Smooth muscle cell (in vitro differentiated cells): Measurements from ENCODE around the gene ADAMTS20. TPM values are rescaled to one million over a fixed set of nuclear protein-coding genes. Genes with fewer than 3 reads are reported as not detected.

ENCODE experiments used
- DNase-seq: peaks from one replicate; lab custom pipeline; 2025; ENCODE audit not compliant: unreplicated experiment; lab: John Stamatoyannopoulos, UW
- H2AFZ ChIP-seq: fragments of 200-600 bp; sonication (generic); 2 replicates; pipeline ENCODE4 v1.6.0; 2016; ENCODE audit warnings: antibody characterized with exemption, low read depth, mild to moderate bottlenecking
- H3F3A ChIP-seq: fragments of 200-600 bp; sonication (generic); 2 replicates; pipeline ENCODE4 v1.6.0; 2017; ENCODE audit warnings: antibody characterized with exemption, low read depth
- H3K27ac ChIP-seq: fragments of 200-600 bp; sonication (generic); 2 replicates; pipeline ENCODE4 v1.5.1; 2016; ENCODE audit warnings: low read depth, mild to moderate bottlenecking
- H3K27me3 ChIP-seq: fragments of 200-600 bp; sonication (generic); 2 replicates; pipeline ENCODE4 v1.6.1; 2016; ENCODE audit warnings: low read depth, mild to moderate bottlenecking
- H3K36me3 ChIP-seq: fragments of 200-600 bp; sonication (generic); 2 replicates; pipeline ENCODE4 v1.5.1; 2016; ENCODE audit warnings: low read depth
- H3K4me1 ChIP-seq: fragments of 200-600 bp; sonication (generic); 2 replicates; pipeline ENCODE4 v1.5.1; 2016; ENCODE audit warnings: low read depth
- H3K4me2 ChIP-seq: fragments of 200-600 bp; sonication (generic); 2 replicates; pipeline ENCODE4 v1.6.0; 2016; ENCODE audit warnings: mild to moderate bottlenecking
- H3K4me3 ChIP-seq: fragments of 200-600 bp; sonication (generic); 2 replicates; pipeline ENCODE4 v1.5.1; 2016; ENCODE audit warnings: mild to moderate bottlenecking
- H3K79me2 ChIP-seq: fragments of 200-600 bp; sonication (generic); 2 replicates; pipeline ENCODE4 v1.6.0; 2016; ENCODE audit warnings: low read depth, mild to moderate bottlenecking
- H3K9ac ChIP-seq: fragments of 200-600 bp; sonication (generic); 2 replicates; pipeline ENCODE4 v1.6.0; 2016; ENCODE audit warnings: low read depth
- H3K9me3 ChIP-seq: fragments of 200-600 bp; sonication (generic); replicated peaks from 2 replicates; pipeline ENCODE4 v1.5.1; 2016; ENCODE audit warnings: low read depth
- H4K20me1 ChIP-seq: fragments of 200-600 bp; sonication (generic); 2 replicates; pipeline ENCODE4 v1.6.0; 2016; ENCODE audit warnings: low read depth
- WGBS: methylation state at CpG from one replicate; pipeline ENCODE4 v1.1.7; 2016; ENCODE audit warnings: low lambda C conversion rate; 5-methylcytosine and 5-hydroxymethylcytosine counted together
- polyA plus RNA-seq: library from polyadenylated mRNA; unstranded; fragments of >200 nt; fragmentation: Nextera tagmentation; extraction: Ambion mirVana; gene quantifications from 2 replicates; pipeline ENCODE4 v1.2.1, GENCODE V29; 2016
- total RNA-seq: library from RNA; depleted of rRNA; stranded (reverse); fragments of >200 nt; gene quantifications from 2 replicates; pipeline ENCODE4 v1.2.3, GENCODE V29; 2014
- TF ChIP-seq, protein P1 (sequence below): fragments of 200-600 bp; sonication (generic); IDR thresholded peaks from 2 replicates; pipeline ENCODE4 v1.5.1; 2017; ENCODE audit warnings: borderline replicate concordance, mild to moderate bottlenecking, antibody characterized with exemption; ENCODE audit not compliant: insufficient read depth, poor library complexity, severe bottlenecking

Gene ADAMTS20
- total and polyA plus RNA-seq, 2 experiments from 2014 or later = 1.4 to 4.2 TPM

DNA sequence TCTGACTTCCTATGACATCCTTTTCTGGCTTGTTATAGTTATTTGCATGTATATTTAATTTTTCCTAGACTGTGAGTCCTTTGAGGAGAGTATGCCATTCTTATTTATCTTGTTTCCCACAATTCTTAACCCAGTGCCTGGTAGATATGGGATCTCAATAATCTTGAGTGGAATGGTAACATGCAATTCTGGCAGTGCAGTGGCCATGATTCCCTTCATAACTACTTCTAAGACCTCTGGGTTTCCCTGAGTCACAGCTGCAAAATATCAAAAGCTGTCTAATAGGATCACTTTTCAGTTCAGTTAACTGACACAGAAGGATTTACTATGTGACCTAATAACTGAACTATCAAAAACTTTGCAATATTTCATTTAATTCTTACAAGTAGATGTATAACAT, 135.0 kb downstream of the ADAMTS20 start:
- no peaks in the 10 kb centered on the region for H3K79me2 ChIP-seq
- H3K27ac ChIP-seq = no peak overlapping the region
- H3K4me1 ChIP-seq = no peaks in the 10 kb centered on the region
- H3K4me3 ChIP-seq = no peak overlapping the region
- no peaks in the 10 kb centered on the region for H3F3A ChIP-seq
- no peak overlapping the region for H2AFZ ChIP-seq
- no peak for DNase-seq
- TF ChIP-seq, protein P1, sequence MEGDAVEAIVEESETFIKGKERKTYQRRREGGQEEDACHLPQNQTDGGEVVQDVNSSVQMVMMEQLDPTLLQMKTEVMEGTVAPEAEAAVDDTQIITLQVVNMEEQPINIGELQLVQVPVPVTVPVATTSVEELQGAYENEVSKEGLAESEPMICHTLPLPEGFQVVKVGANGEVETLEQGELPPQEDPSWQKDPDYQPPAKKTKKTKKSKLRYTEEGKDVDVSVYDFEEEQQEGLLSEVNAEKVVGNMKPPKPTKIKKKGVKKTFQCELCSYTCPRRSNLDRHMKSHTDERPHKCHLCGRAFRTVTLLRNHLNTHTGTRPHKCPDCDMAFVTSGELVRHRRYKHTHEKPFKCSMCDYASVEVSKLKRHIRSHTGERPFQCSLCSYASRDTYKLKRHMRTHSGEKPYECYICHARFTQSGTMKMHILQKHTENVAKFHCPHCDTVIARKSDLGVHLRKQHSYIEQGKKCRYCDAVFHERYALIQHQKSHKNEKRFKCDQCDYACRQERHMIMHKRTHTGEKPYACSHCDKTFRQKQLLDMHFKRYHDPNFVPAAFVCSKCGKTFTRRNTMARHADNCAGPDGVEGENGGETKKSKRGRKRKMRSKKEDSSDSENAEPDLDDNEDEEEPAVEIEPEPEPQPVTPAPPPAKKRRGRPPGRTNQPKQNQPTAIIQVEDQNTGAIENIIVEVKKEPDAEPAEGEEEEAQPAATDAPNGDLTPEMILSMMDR = no peak
- H3K9me3 ChIP-seq = no peaks in the 10 kb centered on the region
- H3K9ac ChIP-seq = no peak overlapping the region
- no peaks in the 10 kb centered on the region for H4K20me1 ChIP-seq
- no peak overlapping the region for H3K4me2 ChIP-seq
- H3K36me3 ChIP-seq = no peaks in the 10 kb centered on the region
- H3K27me3 ChIP-seq = no peaks in the 10 kb centered on the region

DNA sequence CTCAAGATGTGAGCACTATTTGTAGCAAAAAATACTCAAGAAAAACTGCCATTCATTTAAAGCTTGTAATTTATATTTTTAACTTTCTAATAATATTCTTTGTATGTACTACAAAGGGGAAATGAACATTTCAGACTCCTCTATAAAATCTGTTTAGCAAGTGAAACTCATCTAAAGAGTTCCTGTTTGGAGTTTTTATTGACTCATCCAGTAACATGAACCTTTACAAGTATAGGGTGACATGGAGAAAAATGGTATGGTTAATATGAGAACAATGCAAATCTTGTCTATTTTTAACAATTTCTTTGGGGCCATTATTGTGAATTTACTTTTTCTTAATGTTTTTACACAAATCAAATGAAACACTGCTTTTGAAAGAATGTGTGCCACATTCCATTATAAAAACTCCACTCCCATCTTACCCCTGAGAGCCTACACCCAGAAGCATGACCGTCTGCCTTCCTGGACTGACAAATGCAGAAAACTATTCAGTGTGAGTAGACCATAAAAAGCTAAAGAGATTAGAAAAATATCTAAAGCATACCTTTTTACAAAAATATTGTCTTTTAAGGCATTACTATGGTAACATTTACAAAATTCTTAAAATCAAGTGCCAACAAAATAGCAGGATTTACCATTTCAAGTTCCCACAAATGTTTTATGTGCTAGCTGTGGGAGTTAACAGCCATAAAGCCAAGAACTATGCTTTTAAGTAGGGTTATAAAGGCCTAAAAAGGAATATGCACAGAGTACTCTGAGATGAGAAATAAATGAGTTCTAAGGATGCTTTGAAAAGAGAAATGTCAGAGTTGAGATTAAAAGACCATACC, 144.0 kb downstream of the ADAMTS20 start:
- TF ChIP-seq, protein P1 = no peak
- Histone ChIP-seq H3K27ac (peak overlapping the region; percentile 73), H3K79me2 (no peaks in the 10 kb centered on the region), H3K36me3 (no peaks in the 10 kb centered on the region), H4K20me1 (no peaks in the 10 kb centered on the region), H2AFZ (peak overlapping the region; percentile 77), H3K4me3 (no peak overlapping the region), H3K27me3 (no peaks in the 10 kb centered on the region), H3K4me1 (peaks cover 7% of the 10 kb centered on the region), H3K4me2 (peak overlapping the region; percentile 52), H3K9ac (peak overlapping the region; percentile 40), H3F3A (no peaks in the 10 kb centered on the region), H3K9me3 (no peaks in the 10 kb centered on the region)
- no peak for DNase-seq
- WGBS = 9% methylated on average over 1 of the region's 1 CpG

DNA sequence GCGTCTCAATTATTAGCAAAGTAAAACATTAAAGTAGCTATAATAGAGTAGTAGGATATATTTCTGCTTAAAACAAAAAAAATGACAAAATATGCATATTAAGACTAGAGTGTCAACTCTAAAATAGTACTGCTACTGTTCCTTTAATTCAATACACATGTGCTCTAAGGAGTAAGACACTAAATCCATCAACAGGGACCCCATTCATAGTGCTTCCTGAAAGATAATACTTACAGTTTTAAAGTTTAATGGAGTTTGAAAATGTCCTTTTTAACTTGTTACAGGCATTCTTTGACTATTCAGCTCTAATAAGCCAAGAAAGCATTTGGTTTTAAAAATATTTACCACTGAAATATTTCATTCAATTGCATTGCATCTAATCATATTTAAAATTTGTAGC, 145.2 kb downstream of the ADAMTS20 start:
- WGBS = 93% methylated on average over 1 of the region's 1 CpG
- no peaks in the 10 kb centered on the region for H3K79me2 ChIP-seq

More for the DNA sequence above, 145.2 kb downstream of the ADAMTS20 start:
- Histone ChIP-seq H3K9ac (no peak overlapping the region), H3F3A (no peaks in the 10 kb centered on the region), H3K9me3 (no peaks in the 10 kb centered on the region), H2AFZ (peak overlapping the region; percentile 4), H3K36me3 (no peaks in the 10 kb centered on the region), H4K20me1 (no peaks in the 10 kb centered on the region), H3K4me1 (peaks cover 7% of the 10 kb centered on the region), H3K4me2 (no peak overlapping the region), H3K27me3 (no peaks in the 10 kb centered on the region), H3K4me3 (no peak overlapping the region), H3K27ac (no peak overlapping the region)
- TF ChIP-seq, protein P1 = no peak
- DNase-seq = no peak
